Epithelial cell of proximal tubule (primary cell): ENCODE data around the gene FOXP4. TPM values are rescaled to one million over a fixed set of nuclear protein-coding genes. Genes with fewer than 3 reads are reported as not detected.

Experiments
- DNase-seq: peaks from one replicate; pipeline ENCODE4 v3.0.0-alpha.2; 2011; ENCODE audit warnings: low read depth
- H3K4me3 ChIP-seq: 2 replicates; pipeline ENCODE4 v1.5.1; 2011; ENCODE audit warnings: low read depth, mild to moderate bottlenecking, low read length
- total RNA-seq: library from RNA; depleted of rRNA; stranded (reverse); fragments of >200 nt; gene quantifications from 2 replicates; pipeline ENCODE4 v1.2.3, GENCODE V29; 2015
- TF ChIP-seq, protein P1 (sequence below): conservative IDR thresholded peaks from 2 replicates; pipeline ENCODE4 v1.5.1; 2012; ENCODE audit warnings: low read depth, mild to moderate bottlenecking, low read length

The FOXP4 gene
- total RNA-seq, 1 donor from 2014 or later, result 7.5 TPM

DNA sequence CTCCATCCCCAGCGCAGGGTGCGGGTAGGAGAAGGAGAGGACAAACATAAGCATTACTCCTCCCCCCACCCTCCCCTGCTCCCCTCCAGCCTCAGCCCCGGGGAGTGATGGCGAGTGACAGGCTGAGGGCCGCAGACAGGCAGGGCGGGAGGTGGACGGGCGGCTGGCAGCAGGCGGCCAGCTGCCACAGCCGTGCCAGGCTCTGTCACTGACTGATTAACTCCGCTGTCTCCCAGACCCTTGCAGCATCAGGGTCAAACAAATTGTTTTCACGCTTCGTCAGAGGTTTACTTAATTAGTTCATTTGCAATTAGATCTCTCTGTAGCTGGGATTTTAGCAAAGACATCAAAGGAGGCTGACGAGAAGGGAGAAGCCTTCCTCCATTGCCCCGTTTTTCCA, 41.9 kb downstream of the FOXP4 start:
- TF ChIP-seq, protein P1, sequence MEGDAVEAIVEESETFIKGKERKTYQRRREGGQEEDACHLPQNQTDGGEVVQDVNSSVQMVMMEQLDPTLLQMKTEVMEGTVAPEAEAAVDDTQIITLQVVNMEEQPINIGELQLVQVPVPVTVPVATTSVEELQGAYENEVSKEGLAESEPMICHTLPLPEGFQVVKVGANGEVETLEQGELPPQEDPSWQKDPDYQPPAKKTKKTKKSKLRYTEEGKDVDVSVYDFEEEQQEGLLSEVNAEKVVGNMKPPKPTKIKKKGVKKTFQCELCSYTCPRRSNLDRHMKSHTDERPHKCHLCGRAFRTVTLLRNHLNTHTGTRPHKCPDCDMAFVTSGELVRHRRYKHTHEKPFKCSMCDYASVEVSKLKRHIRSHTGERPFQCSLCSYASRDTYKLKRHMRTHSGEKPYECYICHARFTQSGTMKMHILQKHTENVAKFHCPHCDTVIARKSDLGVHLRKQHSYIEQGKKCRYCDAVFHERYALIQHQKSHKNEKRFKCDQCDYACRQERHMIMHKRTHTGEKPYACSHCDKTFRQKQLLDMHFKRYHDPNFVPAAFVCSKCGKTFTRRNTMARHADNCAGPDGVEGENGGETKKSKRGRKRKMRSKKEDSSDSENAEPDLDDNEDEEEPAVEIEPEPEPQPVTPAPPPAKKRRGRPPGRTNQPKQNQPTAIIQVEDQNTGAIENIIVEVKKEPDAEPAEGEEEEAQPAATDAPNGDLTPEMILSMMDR, result no peak
- no peak overlapping the region for H3K4me3 ChIP-seq
- DNase-seq, result no peak

DNA sequence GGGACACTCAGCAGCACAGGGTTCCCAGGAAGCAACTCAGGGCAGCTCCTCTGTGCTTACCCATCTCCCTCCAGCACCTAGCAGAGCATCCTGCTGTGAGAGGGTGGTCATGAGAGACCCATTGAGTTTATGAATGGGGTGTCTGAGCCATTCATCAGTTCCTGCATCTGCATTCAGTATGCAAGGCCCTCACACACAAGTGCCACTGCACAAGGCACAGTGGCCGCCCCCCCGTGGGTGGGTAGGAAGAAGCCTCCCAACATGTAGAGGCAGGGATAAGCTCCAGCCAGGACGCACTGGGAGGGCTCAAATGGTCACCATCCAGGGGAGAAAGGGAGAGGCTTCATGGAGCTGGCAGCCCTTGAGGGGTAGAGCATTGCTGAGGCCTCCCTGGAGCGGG, 43.0 kb downstream of the FOXP4 start:
- TF ChIP-seq, protein P1, result no peak
- no peak overlapping the region for H3K4me3 ChIP-seq
- DNase-seq, result no peak

GRCh38 chr6:41589636-41590622, 43.7 kb downstream of the FOXP4 start:
- H3K4me3 ChIP-seq, result no peak overlapping the region
- TF ChIP-seq, protein P1, result no peak
- DNase-seq, result no peak

DNA sequence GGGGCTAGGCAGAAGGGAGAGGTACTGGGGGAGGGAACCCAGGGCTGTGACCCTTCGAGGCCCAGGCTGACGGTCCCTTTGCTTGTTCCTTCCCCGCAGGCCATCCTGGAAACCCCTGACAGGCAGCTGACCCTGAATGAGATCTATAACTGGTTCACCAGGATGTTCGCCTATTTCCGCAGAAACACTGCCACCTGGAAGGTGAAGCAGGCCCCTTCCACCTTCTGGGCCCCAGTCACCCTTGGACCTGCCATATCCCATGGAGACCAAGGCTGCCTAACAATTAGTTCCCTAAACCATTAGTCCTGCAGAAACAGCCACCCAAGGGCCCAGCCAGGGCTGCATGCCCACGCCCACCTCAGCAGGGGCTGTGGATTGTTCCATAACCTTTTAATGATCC, 44.9 kb downstream of the FOXP4 start:
- no peak for DNase-seq
- no peak overlapping the region for H3K4me3 ChIP-seq
- TF ChIP-seq, protein P1, result no peak

GRCh38 chr6:41591859-41592502, 45.8 kb downstream of the FOXP4 start:
- DNase-seq, result no peak
- TF ChIP-seq, protein P1, result peak; percentile 91
- no peak overlapping the region for H3K4me3 ChIP-seq

DNA sequence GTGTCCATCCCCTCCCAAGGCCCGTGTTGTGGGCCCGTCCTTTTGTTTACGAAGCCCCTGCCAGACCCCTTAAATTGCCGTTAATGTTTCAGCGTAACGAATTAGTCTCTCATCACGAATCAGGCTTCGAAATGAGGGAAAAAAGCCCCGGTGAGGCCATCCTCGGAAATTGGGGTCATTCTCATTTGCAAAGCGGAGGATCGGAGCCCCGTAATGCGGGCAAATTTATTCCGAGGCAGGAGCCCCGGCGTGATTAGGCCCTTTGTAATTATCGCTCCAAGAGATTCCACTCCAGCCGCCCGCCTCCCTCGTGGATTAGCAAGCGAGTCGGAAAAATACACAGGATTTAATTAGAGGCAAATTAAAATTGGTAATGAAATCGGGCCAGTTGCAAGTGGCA, 47.2 kb downstream of the FOXP4 start:
- TF ChIP-seq, protein P1, result no peak
- no peak overlapping the region for H3K4me3 ChIP-seq
- no peak for DNase-seq
